LNCaP clone FGC (cell line): Measurements from ENCODE around the gene AKR1D1.
"Not testable (repeated sequence)": the region's sequence is repeated elsewhere in the genome, so short reads cannot be mapped to it uniquely, and the experiment has no call there.

Source experiments
- DNase-seq: peaks from one replicate; pipeline ENCODE4 v3.0.0-alpha.2; 2011; ENCODE audit warnings: low read depth
- H3K4me3 ChIP-seq: 2 replicates; pipeline ENCODE4 v1.5.1; 2011; ENCODE audit warnings: mild to moderate bottlenecking, low read depth, low read length, control low read depth
- TF ChIP-seq, protein P1 (sequence below): IDR thresholded peaks from 2 replicates; pipeline ENCODE4 v1.5.1; 2012; ENCODE audit warnings: mild to moderate bottlenecking; ENCODE audit not compliant: control insufficient read depth, insufficient read depth; ENCODE audit errors: extremely low read depth

AKR1D1 gene

DNA sequence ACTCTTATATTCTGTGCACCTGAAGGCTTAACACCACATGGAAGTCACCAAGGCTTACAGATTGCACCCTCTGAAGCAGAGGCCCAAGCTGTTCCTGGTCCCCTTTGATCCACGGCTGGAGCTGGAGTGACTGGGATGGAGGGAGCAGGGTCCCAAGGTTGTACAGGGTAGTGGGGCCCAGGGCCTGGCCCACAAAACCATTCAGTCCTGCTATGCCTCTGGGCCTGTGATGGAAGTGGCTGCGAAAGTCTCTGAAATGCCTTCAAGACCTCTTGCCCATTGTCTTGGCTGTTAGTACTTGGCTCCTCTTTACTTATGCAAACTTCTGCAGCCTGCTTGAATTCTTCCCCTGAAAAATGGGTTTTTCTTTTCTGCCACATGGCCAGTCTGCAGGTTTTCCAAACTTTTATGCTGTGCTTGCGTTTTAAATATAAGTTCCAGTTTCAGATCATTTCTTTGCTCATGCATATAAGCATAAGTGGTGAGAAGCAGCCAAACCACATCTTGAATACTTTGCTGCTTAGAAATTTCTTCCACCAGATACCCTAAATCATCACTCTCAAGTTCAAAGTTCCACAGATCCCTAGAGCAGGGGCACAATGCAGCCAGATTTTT, 53.4 kb downstream of the AKR1D1 start:
- TF ChIP-seq, protein P1, sequence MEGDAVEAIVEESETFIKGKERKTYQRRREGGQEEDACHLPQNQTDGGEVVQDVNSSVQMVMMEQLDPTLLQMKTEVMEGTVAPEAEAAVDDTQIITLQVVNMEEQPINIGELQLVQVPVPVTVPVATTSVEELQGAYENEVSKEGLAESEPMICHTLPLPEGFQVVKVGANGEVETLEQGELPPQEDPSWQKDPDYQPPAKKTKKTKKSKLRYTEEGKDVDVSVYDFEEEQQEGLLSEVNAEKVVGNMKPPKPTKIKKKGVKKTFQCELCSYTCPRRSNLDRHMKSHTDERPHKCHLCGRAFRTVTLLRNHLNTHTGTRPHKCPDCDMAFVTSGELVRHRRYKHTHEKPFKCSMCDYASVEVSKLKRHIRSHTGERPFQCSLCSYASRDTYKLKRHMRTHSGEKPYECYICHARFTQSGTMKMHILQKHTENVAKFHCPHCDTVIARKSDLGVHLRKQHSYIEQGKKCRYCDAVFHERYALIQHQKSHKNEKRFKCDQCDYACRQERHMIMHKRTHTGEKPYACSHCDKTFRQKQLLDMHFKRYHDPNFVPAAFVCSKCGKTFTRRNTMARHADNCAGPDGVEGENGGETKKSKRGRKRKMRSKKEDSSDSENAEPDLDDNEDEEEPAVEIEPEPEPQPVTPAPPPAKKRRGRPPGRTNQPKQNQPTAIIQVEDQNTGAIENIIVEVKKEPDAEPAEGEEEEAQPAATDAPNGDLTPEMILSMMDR, result no peak
- DNase-seq, result no peak
- no peak overlapping the region for H3K4me3 ChIP-seq

DNA sequence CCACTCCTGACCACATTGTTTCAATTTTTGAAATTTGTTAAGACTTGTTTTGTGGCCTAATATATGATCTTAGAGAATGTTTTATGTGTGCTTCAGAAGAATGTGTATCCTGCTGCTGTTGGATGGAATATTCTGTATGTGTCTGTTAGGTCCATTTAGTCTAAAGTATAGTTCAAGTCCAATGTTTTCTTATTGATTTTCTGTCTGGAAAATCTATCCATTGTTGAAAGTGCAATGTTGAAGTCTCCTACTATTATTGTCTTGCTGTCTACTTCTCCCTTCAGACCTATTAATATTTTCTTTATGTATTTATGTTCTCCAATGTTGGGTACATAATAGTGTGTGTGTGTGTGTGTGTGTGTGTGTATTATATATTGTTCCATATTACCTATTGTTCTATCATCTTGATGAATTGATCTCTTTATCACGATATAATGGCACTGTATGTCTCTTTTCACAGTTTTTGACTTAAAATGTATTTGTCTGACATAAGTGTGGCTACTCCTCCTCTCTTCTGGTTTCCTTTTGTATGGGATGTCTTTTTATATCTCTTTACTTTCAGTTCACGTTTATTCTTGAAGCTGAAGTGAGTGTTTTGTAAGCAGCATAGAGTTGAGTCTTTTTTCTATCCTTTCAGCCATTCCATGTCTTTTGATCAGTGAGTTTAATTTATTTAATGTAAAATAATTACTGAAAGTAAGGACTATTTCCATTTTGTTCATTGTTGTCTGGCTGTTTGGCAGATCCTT, 61.3 kb downstream of the AKR1D1 start:
- TF ChIP-seq, protein P1, result no peak
- H3K4me3 ChIP-seq, result no peak overlapping the region
- no peak for DNase-seq

DNA sequence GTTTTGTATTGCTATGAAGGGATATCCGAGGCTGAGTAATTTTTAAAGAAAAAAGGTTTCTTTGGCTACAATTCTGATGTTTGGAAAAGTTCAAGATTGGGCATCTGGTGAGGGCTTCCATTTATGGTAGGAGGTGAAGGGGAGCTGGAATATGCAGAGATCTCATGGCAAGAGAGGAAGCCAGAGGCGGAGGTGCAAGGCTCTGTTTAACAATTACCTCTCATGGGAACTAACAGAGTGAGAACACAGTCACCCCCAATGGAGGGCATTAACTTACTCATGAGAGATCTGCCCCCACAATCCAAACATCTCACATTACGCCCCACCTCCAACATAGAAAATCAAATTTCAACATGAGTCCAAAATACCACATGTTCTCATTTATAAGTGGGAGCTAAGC, 62.0 kb downstream of the AKR1D1 start:
- H3K4me3 ChIP-seq, result no peak overlapping the region
- TF ChIP-seq, protein P1, result no peak

DNA sequence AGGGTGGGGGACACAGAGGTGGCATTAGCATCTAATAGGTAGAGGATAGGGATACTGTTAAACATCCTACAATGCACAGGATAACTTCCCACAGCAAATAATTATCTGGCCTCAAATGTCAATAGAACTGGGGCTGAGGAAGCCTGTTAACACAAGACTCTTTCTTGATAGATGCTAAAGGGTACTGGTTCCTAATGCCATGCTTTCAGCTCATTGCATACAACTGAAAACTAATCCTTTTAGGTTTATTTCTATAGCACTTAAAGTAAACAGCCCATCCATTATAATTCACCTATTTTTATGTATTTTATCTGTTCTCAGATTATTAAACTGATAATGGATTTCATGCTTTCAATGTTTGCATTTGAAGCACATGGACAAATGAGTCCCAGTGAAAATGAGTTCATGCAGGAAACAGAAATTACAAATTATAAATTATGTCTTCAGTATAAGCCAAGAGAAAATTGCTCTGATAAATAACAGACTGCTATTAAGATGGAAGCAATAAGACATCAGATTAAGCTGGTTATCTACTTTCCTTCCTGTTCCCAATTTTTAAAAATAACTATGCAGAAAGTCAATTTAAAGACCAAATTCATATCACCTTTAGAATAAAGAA, 66.4 kb downstream of the AKR1D1 start:
- DNase-seq, result no peak
- no peak overlapping the region for H3K4me3 ChIP-seq
- TF ChIP-seq, protein P1, result no peak

More for the DNA sequence above, 62.0 kb downstream of the AKR1D1 start:
- no peak for DNase-seq

DNA sequence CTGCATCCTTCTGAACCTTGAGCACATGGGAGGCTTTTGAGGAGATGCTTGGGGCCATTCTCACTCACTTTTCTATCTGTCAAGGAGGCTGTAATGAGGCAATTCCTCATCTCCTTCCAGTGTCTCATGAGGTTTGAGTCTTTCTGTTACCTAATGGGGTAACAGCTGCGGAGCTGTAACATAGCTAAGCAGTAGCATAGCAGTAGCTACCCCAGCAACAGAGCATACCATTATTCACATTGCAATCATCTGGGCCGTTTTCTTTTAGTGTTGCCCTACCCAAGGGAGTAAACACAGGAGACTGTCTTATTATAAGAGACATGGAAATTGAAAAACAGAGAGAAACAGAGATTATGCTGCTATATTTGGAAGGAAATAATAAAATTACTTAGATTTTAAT, 68.7 kb downstream of the AKR1D1 start:
- DNase-seq, result no peak
- TF ChIP-seq, protein P1, result no peak
- no peak overlapping the region for H3K4me3 ChIP-seq

DNA sequence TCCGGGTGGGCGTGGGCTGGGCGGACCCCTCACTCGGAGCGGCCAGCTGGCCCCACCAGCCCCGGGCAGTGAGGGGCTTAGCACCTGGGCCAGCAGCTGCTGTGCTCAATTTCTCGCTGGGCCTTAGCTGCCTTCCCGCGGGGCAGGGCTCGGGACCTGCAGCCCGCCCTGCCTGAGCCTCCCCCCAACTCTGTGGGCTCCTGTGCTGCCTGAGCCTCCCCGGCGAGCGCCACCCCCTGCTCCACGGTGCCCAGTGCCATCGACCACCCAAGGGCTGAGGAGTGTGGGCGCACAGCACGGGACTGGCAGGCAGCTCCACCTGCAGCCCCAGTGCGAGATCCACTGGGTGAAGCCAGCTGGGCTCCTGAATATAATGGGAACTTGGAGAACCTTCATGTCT, 70.0 kb downstream of the AKR1D1 start:
- not testable (repeated sequence) for H3K4me3 ChIP-seq

DNA sequence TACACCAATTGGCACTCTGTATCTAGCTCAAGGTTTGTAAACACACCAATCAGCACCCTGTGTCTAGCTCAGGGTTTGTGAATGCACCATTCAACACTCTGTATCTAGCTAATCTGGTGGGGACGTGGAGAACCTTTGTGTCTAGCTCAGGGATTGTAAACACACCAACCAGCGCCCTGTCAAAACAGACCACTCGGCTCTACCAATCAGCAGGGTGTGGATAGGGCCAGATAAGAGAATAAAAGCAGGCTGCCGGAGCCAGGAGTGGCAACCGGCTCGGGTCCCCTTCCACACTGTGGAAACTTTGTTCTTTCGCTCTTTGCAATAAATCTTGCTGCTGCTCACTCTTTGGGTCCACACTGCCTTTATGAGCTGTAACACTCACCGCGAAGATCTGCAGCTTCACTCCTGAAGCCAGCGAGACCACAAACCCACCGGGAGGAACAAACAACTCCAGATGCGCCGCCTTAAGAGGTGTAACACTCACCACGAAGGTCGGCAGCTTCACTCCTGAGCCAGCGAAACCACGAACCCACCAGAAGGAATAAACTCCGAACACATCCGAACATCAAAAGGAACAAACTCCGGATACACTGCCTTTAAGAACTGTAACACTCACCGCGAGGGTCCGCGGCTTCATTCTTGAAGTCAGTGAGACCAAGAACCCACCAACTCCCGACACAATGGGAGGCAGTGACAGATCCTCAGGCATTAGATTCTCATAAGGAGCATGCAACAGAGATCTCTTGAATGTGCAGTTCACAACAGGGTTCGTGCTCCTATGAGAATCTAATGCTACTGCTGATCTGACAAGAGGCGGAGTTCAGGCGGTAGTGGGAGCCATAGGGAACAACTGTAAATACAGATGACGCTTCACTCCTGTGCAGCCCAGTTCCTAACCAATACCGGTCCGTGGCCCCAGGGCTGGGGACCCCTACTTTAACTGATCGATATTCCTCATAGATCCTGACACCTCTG, 70.8 kb downstream of the AKR1D1 start:
- H3K4me3 ChIP-seq, DNase-seq: not testable (repeated sequence)

More for the DNA sequence above, 70.0 kb downstream of the AKR1D1 start:
- not testable (repeated sequence) for DNase-seq
